K562 (cell line): ENCODE measurements around the gene TBL1X. TPM values are rescaled to one million over a fixed set of nuclear protein-coding genes. Genes with fewer than 3 reads are reported as not detected.

Experiments
- ATAC-seq: fragments of 200-7000 bp; cut with Tn5 transposase; 3 replicates; pipeline ENCODE4 v1.9.1; 2020; ENCODE audit warnings: moderate library complexity
- BruUV-seq: library from RNA; stranded (reverse); fragments of 400-500 nt; replicated peaks from 2 replicates; lab custom pipeline; 2021; lab: Mats Ljungman, UMichigan
- CTCF ChIA-PET: fragments of 300-600 bp; formaldehyde crosslinking; extraction: SDS; loops from one replicate; lab custom pipeline; 2021; ENCODE audit warnings: low intra/inter-chr PET ratio; lab: Yijun Ruan, JAX
- POLR2A ChIA-PET: fragments of 300-600, 350-650 bp; sonication (Branson Sonifier 250); formaldehyde crosslinking; extraction: SDS; loops from one replicate; lab custom pipeline; 2021; ENCODE audit warnings: antibody characterized with exemption, inconsistent platforms; lab: Yijun Ruan, JAX
- DNase-seq, 4 experiments: peaks; one replicate each; pipeline versions ENCODE4 v3.0.0 to v3.0.0-alpha.2; 2011 to 2018; ENCODE audit warnings: low spot score in 3 of 4, mixed read lengths in 3 of 4; ENCODE audit errors: extremely low read depth in 1 of 4
- FAIRE-seq: peaks from 2 replicates; lab custom pipeline; 2011; peaks lifted over from hg19 to GRCh38; lab: Jason Lieb, UNC
- H2AFZ ChIP-seq: 2 replicates; pipeline ENCODE4 v1.6.0; 2011; ENCODE audit warnings: low read depth, low read length, control low read depth, inconsistent platforms
- H3K27ac ChIP-seq: fragments of 200-600 bp; 3 replicates; pipeline ENCODE4 v1.8.0; 2011; ENCODE audit warnings: low read depth, mild to moderate bottlenecking, control low read depth, inconsistent platforms, low read length, moderate library complexity, mixed read lengths; ENCODE audit errors: extremely low read depth
- H3K27me3 ChIP-seq, 2 experiments: fragments of 300-600 bp in 1 of 2; 2 replicates in 1 of 2; 3 replicates in 1 of 2; pipeline versions ENCODE4 v1.6.0 to v1.8.0; 2011; ENCODE audit warnings: inconsistent platforms in 2 of 2, low read length in 2 of 2, mild to moderate bottlenecking in 1 of 2, mixed read lengths in 1 of 2, moderate library complexity in 1 of 2; ENCODE audit not compliant: control insufficient read depth in 2 of 2, insufficient read depth in 2 of 2
- H3K36me3 ChIP-seq: fragments of 300-600 bp; 3 replicates; pipeline ENCODE4 v1.8.0; 2011; ENCODE audit warnings: mild to moderate bottlenecking, low read length, inconsistent platforms; ENCODE audit not compliant: control insufficient read depth, insufficient read depth
- H3K4me1 ChIP-seq, 2 experiments: fragments of 200-600 bp in 1 of 2; replicated peaks in 1 of 2; 2 replicates in 1 of 2; 3 replicates in 1 of 2; pipeline versions ENCODE4 v1.5.1 to v1.8.0; 2011; ENCODE audit warnings: inconsistent platforms in 2 of 2, low read length in 2 of 2, mild to moderate bottlenecking in 1 of 2, mixed read lengths in 1 of 2, moderate library complexity in 1 of 2; ENCODE audit not compliant: control insufficient read depth in 2 of 2, insufficient read depth in 2 of 2
- H3K4me2 ChIP-seq: 2 replicates; pipeline ENCODE4 v1.6.1; 2011; ENCODE audit warnings: low read length, control low read depth, inconsistent platforms, mixed read lengths; ENCODE audit not compliant: insufficient read depth
- H3K4me3 ChIP-seq: fragments of 200-600 bp; sonication (generic), shearing (Covaris generic); 2 replicates; pipeline ENCODE4 v1.5.1; 2016; ENCODE audit warnings: control low read depth, inconsistent platforms
- H3K79me2 ChIP-seq: fragments of 200-600 bp; 3 replicates; pipeline ENCODE4 v1.8.0; 2011; ENCODE audit warnings: low read length, inconsistent platforms; ENCODE audit not compliant: control insufficient read depth, insufficient read depth
- H3K9ac ChIP-seq, 2 experiments: 2 replicates each; pipeline versions ENCODE4 v1.6.0 to v1.6.1; 2011; ENCODE audit warnings: low read depth in 2 of 2, low read length in 2 of 2, control low read depth in 1 of 2, inconsistent platforms in 1 of 2, mild to moderate bottlenecking in 1 of 2, mixed read lengths in 1 of 2; ENCODE audit not compliant: insufficient read depth in 1 of 2
- H3K9me1 ChIP-seq: one replicate; pipeline ENCODE4 v1.6.0; 2011; ENCODE audit warnings: inconsistent platforms, mild to moderate bottlenecking, low read length, moderate library complexity; ENCODE audit not compliant: control insufficient read depth, insufficient read depth
- H3K9me3 ChIP-seq: replicated peaks from 2 replicates; pipeline ENCODE4 v1.5.1; 2011; ENCODE audit warnings: low read depth, low read length, inconsistent platforms; ENCODE audit not compliant: control insufficient read depth, insufficient read depth
- H4K20me1 ChIP-seq: replicated peaks from 2 replicates; pipeline ENCODE4 v1.6.1; 2011; ENCODE audit warnings: low read length, inconsistent platforms, mixed read lengths; ENCODE audit not compliant: control insufficient read depth, insufficient read depth
- KDM1A ChIP-seq, 2 experiments: fragments of 450-650 bp; IDR thresholded peaks; 2 replicates each; pipeline ENCODE4 v1.6.1; 2016; ENCODE audit warnings: mild to moderate bottlenecking in 2 of 2
- NFXL1 ChIP-seq: fragments of 450-650 bp; formaldehyde crosslinking; IDR thresholded peaks from 2 replicates; pipeline ENCODE4 v1.4.0; 2021; ENCODE audit warnings: mild to moderate bottlenecking
- RBM25 ChIP-seq: fragments of 200-400 bp; formaldehyde crosslinking; IDR thresholded peaks from 2 replicates; pipeline ENCODE4 v1.6.1; 2018; ENCODE audit warnings: low read length, low read depth, moderate library complexity; ENCODE audit not compliant: severe bottlenecking
- ZEB2 ChIP-seq: fragments of 450-650 bp; IDR thresholded peaks from 2 replicates; pipeline ENCODE4 v1.6.1; 2016
- WGBS: fragments of 100-300 bp; shearing (Covaris generic); methylation state at CpG from one replicate; pipeline ENCODE4 v1.1.6; 2016; ENCODE audit warnings: low coverage, mixed read lengths; ENCODE audit not compliant: insufficient coverage; ENCODE audit errors: missing lambda C conversion rate; 5-methylcytosine and 5-hydroxymethylcytosine counted together
- in situ Hi-C: fragments of 300-500 bp; cut with MboI; formaldehyde crosslinking; loops from 4 replicates; pipeline ENCODE4 v1.15.0; 2018; ENCODE audit warnings: inconsistent platforms, mixed read lengths
- intact Hi-C: fragments of 100-400 bp; cut with micrococcal nuclease; formaldehyde crosslinking; loops from 2 replicates; pipeline ENCODE4 v1.14.2; 2022
- polyA plus RNA-seq, 8 experiments: library from polyadenylated mRNA; depleted of rRNA in 4 of 8; stranded (reverse) in 5 of 8; unstranded in 3 of 8; fragments of >200 nt; fragmentation: Nextera tagmentation in 2 of 8; fragmentation: Illumina TruSeq in 1 of 8; extraction: Ambion mirVana in 2 of 8; extraction: Trizol in 1 of 8; gene quantifications; 2 replicates each; pipeline versions ENCODE4 v1.2.1 to v1.2.3, GENCODE V29; 2011 to 2014; ENCODE audit warnings: inconsistent platforms in 1 of 8, missing spikeins in 1 of 8
- total RNA-seq, 7 experiments: library from RNA; depleted of rRNA in 6 of 7; stranded (reverse); fragments of >200 nt in 6 of 7; fragmentation: Illumina TruSeq in 2 of 7; extraction: Trizol in 2 of 7; gene quantifications; 2 replicates each; pipeline versions ENCODE4 v1.2.1 to v1.2.3, GENCODE V29; 2011 to 2021; ENCODE audit warnings: low replicate concordance in 1 of 7
- TF ChIP-seq, protein P1 (sequence below): fragments of 450-650 bp; IDR thresholded peaks from 2 replicates; pipeline ENCODE4 v1.6.1; 2016; ENCODE audit warnings: low read depth
- TF ChIP-seq, protein P2 (sequence below), 2 experiments: IDR thresholded peaks in 1 of 2; conservative IDR thresholded peaks in 1 of 2; 2 replicates each; pipeline ENCODE4 v1.6.1; 2016; ENCODE audit warnings: low read depth in 2 of 2, mild to moderate bottlenecking in 1 of 2, missing compliant biosample characterization in 1 of 2, missing genetic modification characterization in 1 of 2, moderate library complexity in 1 of 2
- TF ChIP-seq, protein P3 (sequence below): fragments of 450-650 bp; IDR thresholded peaks from 2 replicates; pipeline ENCODE4 v1.6.1; 2016

TBL1X gene
- total and polyA plus RNA-seq, 9 of the 15 experiments (the other 6 are each of a cell fraction or from before 2014, with no cell fraction given): 6.0 to 49.6 (median 19.7) TPM

DNA sequence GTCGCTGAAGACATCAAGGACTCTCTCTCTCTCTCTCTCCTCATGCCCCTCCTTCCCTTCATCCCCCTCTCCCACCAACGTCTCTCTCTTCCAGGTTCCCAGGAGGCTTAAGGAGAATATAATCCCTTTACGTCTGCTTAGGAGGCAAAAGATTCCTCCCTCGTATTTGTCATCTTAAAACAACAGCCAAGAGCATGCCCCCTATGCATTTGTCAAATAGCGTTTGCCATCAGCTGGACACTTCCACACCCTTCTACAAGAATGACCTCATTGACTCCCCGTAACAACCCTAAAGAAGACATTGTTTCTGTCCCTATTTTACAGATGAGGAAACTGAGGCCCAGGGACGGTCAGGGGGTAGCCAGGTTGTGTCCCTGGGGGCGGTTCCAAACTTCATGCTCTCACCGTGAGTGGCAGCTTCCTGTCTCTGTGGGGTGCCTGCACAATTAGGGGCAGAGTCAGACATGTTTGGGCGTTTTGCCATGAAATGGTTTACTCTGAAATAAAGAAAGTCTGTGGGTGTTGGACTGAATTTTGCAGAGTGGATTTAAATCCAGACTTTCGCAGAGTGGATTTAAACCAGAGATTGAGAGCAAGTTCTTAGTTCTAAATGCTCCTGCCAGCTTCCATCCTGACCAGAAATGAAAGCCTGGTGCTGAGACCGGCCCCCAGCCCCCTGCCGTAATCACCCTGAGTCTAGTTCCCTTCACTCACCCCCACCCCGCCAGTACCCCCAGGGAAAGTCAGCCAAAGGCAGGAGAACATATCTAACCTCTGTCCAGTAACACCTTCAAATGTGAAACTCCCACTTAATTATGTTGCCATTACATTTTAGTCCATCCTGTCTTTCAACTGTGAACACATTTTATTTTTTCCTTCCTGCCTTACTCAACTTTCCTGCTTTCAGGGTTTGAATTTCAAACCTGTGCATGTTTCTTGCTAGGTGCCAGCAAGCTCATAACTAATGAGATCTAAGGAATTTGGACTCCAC is 44.3 kb upstream of the TBL1X start:
- Histone ChIP-seq H3K9ac (no peak overlapping the region), H3K79me2 (no peaks in the 10 kb centered on the region), H3K36me3 (no peaks in the 10 kb centered on the region), H4K20me1 (no peaks in the 10 kb centered on the region), H3K9me1 (no peaks in the 10 kb centered on the region), H3K4me2 (no peak overlapping the region), H3K27ac (no peak overlapping the region; the same call in 2 of the 3 replicates), H2AFZ (peak overlapping the region; percentile 76), H3K9me3 (no peaks in the 10 kb centered on the region), H3K4me1 (peaks cover 6 to 9% of the 10 kb centered on the region in 2 experiments; a peak in 2 of 5 replicates), H3K27me3 (no peaks in the 10 kb centered on the region), H3K4me3 (no peak overlapping the region)
- DNase-seq (peak in 1 of 4 experiments; percentile 19), ATAC-seq (peak; percentile 50), FAIRE-seq (no peak)
- intact Hi-C loops: no loop called here
- POLR2A ChIA-PET: interaction anchor here (1.0 kb wide), 1 partner anchor 30 kb away, joined by 3 read pairs; no protein-coding TSS in a partner anchor
- BruUV-seq: no TSS peak
- in situ Hi-C loops: no loop called here
- CTCF ChIA-PET: no interaction called here
- 19% methylated on average over 9 of the region's 14 CpGs for WGBS
- TF ChIP-seq, protein P1, sequence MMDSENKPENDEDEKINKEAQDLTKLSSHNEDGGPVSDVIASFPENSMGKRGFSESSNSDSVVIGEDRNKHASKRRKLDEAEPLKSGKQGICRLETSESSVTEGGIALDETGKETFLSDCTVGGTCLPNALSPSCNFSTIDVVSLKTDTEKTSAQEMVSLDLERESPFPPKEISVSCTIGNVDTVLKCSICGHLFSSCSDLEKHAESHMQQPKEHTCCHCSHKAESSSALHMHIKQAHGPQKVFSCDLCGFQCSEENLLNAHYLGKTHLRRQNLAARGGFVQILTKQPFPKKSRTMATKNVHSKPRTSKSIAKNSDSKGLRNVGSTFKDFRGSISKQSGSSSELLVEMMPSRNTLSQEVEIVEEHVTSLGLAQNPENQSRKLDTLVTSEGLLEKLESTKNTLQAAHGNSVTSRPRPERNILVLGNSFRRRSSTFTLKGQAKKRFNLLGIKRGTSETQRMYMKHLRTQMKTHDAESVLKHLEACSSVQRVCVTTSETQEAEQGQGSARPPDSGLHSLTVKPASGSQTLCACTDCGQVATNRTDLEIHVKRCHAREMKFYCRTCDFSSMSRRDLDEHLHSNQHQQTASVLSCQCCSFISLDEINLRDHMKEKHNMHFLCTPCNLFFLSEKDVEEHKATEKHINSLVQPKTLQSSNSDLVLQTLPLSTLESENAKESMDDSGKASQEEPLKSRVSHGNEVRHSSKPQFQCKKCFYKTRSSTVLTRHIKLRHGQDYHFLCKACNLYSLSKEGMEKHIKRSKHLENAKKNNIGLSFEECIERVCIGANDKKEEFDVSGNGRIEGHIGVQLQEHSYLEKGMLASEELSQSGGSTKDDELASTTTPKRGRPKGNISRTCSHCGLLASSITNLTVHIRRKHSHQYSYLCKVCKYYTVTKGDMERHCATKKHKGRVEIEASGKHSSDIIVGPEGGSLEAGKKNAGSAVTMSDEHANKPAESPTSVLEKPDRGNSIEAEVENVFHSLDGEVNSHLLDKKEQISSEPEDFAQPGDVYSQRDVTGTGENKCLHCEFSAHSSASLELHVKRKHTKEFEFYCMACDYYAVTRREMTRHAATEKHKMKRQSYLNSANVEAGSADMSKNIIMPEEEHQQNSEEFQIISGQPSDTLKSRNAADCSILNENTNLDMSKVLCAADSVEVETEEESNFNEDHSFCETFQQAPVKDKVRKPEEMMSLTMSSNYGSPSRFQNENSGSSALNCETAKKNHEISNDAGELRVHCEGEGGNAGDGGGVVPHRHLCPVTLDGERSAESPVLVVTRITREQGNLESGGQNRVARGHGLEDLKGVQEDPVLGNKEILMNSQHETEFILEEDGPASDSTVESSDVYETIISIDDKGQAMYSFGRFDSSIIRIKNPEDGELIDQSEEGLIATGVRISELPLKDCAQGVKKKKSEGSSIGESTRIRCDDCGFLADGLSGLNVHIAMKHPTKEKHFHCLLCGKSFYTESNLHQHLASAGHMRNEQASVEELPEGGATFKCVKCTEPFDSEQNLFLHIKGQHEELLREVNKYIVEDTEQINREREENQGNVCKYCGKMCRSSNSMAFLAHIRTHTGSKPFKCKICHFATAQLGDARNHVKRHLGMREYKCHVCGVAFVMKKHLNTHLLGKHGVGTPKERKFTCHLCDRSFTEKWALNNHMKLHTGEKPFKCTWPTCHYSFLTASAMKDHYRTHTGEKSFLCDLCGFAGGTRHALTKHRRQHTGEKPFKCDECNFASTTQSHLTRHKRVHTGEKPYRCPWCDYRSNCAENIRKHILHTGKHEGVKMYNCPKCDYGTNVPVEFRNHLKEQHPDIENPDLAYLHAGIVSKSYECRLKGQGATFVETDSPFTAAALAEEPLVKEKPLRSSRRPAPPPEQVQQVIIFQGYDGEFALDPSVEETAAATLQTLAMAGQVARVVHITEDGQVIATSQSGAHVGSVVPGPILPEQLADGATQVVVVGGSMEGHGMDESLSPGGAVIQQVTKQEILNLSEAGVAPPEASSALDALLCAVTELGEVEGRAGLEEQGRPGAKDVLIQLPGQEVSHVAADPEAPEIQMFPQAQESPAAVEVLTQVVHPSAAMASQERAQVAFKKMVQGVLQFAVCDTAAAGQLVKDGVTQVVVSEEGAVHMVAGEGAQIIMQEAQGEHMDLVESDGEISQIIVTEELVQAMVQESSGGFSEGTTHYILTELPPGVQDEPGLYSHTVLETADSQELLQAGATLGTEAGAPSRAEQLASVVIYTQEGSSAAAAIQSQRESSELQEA: peak; percentile 46; the same call in 1 of the 2 replicates
- TF ChIP-seq ZEB2: no peak
- TF ChIP-seq RBM25: peak; percentile 76
- TF ChIP-seq, protein P2, sequence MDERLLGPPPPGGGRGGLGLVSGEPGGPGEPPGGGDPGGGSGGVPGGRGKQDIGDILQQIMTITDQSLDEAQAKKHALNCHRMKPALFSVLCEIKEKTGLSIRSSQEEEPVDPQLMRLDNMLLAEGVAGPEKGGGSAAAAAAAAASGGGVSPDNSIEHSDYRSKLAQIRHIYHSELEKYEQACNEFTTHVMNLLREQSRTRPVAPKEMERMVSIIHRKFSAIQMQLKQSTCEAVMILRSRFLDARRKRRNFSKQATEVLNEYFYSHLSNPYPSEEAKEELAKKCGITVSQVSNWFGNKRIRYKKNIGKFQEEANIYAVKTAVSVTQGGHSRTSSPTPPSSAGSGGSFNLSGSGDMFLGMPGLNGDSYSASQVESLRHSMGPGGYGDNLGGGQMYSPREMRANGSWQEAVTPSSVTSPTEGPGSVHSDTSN (CRISPR knock-in tag; IDR thresholded peaks at IDR 0.05; ENCODE audit: low read depth): no peak
- TF ChIP-seq, protein P2 (tag; conservative IDR thresholded peaks at IDR 0.05; ENCODE audit: low read depth): 0 out of 2 replicates have a peak, but pooled peaks have one; percentile 10
- TF ChIP-seq, protein P3, sequence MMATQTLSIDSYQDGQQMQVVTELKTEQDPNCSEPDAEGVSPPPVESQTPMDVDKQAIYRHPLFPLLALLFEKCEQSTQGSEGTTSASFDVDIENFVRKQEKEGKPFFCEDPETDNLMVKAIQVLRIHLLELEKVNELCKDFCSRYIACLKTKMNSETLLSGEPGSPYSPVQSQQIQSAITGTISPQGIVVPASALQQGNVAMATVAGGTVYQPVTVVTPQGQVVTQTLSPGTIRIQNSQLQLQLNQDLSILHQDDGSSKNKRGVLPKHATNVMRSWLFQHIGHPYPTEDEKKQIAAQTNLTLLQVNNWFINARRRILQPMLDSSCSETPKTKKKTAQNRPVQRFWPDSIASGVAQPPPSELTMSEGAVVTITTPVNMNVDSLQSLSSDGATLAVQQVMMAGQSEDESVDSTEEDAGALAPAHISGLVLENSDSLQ: peak; percentile 76
- TF ChIP-seq NFXL1 (CRISPR knock-in tag): no peak
- TF ChIP-seq KDM1A (IDR thresholded peaks at IDR 0.05): 0 out of 4 replicates have a peak, but pooled peaks of 1 of the 2 experiments have one; percentile 9
